NAMALWA (cell line): ENCODE results near the gene ILKAP.
"Not testable (repeated sequence)": the region's sequence is repeated elsewhere in the genome, so short reads cannot be mapped to it uniquely, and the experiment has no call there.

Source experiments
- DNase-seq: peaks from one replicate; pipeline ENCODE4 v3.0.0-alpha.2; 2015; ENCODE audit warnings: low spot score

The ILKAP gene

DNA sequence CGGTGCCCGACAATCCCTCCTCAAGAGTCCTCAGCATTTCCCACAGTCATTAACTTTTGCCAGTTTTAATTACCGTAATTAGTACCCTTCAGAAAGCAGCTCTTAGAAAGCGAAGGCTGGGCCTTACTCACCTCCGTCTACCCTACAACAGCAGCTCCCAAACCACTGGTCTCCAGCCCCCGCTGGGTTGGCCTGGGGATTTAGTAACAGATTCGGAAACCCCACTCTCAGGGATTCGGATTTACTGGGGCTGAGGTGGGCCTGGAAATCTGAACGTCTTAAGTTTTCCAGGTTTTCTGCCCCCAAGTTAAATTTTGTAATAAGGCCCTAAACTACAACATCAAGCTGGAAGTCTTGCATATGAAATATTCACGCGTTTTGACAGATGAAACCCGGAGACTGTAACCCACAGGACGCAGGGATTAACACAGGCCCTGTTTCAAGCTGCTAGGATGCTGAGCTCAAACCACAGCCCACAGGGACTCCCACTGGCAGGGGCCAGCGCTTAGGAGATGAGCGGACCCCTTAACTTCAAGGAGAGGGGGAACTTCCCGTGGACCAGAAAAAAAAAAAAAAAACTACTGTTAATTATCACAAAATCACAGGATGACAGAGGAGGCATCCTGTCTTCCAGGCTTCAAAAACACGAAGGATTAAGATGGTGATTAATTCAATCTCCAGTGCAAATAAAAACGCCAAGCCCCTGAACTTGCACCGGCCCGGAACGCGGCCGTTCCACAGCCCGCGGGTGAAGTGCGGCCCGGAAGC, 985 bp downstream of the ILKAP start:
- DNase-seq, result peak; percentile 15

DNA sequence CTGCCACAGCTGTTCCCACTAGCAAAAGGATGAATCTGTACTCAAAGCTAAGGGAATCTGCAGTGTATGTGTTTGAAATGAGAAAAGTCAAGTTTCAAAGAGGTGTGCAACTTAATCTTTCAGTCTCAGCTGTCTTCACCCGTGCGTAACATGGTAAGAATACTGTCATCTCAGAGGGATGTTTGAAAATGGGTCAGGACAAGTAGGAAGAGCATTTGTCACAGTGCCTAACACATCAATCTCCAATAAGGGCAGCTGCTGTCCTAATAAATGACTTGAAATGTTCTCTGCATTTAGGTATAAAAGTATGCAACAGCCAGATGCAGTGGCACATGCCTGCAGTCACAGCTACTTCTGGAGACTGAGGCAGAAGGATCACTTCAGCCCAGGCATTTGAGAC, 13.1 kb downstream of the ILKAP start:
- no peak for DNase-seq

DNA sequence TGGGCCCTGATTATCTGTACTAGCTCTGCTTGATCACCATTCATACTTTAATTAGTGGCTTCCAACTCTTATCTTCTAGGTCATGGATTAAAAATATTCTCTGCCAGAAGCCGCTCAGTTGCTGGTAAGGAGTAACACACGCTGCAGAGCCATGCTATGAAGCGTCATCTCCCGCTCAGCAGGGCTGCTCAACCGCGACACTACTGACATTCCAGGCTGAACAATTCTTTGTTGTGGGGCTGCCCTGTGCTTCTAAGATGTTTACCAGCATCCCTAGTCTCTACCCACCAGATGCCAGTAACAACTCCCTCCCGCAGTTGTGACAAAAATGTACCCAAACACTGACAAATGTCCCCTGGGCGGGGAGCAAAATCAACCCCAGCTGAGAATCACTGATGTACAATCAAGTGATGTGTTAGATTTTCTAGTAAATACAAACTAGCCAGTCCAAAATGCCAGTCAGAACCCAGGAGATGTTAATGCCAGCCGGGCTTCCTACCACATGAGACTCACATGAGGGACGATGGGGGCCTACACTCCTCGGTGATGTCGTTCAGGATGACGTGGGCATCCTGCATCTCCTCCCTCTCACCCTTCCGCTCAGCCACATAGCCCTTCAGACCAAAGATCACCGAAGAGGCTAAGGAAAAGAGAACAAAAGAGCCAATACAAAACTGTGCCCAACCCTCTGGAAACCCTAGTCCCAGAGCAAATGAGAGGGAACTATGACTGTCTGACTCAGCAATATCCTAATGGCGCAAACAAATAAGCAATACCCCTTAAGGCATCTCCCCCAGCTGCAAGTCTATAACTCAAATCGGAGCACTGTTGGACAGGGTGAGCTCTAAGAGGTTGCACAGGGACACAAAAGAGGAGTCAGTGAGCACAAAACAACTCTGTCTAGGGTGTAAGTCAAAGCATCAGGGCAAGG, 15.6 kb downstream of the ILKAP start:
- DNase-seq, result no peak

DNA sequence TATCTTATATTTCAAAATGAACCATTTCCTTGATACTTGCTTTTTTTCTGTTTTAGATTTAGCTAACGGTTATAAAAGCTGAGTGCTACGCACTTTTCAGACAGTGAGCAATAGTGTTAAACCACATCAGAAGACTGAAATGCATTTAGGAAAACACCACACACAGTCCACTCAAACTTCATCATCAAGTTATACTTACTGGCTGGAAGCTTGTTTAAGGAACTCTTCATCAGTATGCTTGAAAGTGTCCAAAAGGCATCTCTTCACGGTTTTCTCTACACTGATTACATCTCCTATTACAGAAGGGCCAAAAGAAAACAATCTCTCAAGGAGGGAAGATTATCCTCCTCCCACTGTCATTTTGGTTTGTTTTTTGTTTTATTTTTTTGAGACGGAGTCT, 19.7 kb downstream of the ILKAP start:
- DNase-seq, result no peak

DNA sequence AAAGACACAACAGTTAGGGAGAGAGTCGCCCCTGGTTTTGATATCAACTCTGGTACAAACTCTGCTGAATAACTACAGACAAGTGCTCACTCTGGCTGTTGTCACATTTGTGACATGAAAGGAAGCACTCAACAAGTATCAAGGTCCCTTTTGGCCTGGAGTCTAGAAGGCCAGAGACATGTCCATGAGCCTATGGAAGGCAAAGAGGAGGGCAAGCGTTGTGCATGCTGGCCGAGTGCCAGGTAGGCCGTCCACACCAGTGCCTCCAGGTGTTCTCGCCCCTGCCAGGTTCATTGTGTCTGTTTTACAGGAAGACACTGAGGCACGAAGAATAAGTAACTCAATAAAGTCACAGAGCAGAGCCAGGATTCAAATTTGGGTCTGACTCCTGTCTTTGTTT, 21.1 kb downstream of the ILKAP start:
- no peak for DNase-seq

DNA sequence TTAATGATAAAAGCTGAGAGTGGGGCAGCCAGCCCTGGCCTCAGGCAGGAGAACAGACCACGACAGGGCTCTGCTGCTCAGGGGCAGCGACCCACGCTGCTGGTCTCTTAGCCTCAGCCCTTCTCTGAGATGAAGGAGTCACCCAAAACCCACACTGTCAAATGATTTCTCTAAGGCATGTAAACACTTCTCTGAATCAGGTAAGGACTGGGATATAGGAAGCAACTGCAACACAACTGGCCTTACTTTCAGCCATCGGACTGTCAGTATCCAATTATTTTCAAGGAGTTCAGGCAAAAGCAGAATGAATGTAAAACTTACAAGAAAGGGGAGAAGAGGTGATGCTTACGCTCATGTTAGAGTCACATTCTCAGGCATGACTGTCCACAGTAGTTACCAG, 22.9 kb downstream of the ILKAP start:
- DNase-seq, result no peak

DNA sequence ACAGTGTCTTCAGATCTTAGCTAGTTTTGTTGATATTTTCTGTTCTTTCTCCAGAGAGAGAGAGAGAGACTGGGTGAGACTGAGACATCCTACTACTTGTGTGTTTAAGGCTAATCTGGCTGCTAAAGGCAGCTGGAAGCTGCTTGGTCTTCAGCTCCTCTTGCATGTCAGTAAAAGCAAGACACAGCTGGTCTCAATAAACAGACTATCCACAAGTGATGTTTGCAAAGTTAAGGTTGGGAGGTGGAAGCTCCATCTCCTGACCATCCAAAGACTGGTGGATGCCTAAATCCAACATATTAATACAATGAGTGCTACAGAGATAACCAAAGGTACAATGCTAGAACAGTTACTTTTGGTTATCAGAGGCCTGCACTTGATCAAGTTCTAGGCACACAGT, 26.9 kb downstream of the ILKAP start:
- no peak for DNase-seq

DNA sequence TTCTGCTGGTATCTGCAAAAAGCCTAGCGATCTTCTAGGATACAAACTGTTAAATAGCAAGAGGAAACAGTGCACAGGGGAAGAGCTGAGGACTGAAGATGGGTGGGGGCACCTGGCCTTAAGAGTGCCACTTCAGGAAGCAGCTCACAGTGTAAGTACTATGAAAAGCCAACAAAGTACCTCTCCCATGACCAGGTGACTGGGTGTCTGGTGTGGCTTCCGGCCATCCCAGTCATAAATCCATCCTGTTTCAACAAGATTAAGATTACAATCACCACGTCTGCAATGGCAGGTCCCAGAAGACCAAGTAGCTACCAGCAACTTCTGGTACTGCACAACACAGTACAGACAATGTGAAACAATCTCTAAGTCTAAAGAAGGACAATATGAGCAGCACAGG, 28.8 kb downstream of the ILKAP start:
- no peak for DNase-seq

DNA sequence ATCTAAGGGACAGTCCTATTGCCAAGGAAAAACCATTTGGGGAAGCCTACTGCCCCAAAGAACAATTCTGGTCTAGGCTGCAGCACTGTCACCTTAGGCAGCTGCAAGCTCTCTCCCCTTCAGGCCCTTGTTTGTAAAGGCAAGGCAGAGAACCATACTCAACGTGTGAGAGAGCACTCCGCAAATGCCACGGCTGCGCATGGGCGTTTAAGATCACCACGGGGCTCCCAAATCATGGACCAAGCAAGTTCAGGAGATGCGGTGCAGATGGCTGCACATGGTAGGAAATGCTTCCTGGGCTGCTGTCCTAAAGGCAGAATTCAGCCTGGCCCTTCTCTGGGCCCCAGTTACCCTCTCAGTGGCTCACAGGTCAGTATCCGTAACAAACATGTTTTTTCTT, 29.2 kb downstream of the ILKAP start:
- no peak for DNase-seq

DNA sequence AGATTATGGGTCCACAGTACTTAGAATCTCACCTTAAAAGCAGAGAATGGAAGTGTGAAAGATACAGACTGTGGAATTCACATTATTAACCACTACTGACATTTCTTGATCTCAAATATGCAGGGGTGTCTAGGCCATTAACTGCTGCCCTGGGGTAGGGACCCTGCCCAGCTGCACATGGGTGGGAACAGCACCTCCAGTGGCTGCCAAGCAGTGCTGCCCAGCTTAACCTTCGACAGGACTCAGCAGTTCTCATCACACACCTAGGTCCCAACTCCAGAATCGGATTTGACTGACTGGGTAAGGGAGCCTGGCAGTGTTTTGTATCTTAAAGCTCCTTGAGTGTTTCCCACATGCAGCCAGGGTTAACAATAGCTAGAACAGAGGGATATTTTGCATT, 29.8 kb downstream of the ILKAP start:
- no peak for DNase-seq

DNA sequence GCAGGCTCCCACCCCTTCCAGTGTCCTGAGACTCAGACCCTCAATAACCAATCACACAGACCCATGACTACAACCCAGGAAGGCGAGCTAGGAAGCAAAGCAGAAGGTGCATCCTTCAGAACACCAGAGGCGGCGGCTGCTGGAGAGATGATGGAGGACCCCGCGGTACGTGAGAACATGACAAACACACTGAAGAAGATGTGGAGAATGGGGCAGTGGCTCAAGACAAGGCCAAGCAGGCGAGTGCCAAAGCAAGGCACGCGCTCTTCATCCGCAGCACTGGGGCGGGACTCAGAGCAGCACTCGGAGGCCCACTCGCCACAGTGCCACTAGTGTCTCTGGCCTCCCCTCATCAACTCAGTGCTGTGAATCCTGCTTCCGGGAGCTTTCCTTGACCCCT, 31.1 kb downstream of the ILKAP start:
- DNase-seq, result no peak

DNA sequence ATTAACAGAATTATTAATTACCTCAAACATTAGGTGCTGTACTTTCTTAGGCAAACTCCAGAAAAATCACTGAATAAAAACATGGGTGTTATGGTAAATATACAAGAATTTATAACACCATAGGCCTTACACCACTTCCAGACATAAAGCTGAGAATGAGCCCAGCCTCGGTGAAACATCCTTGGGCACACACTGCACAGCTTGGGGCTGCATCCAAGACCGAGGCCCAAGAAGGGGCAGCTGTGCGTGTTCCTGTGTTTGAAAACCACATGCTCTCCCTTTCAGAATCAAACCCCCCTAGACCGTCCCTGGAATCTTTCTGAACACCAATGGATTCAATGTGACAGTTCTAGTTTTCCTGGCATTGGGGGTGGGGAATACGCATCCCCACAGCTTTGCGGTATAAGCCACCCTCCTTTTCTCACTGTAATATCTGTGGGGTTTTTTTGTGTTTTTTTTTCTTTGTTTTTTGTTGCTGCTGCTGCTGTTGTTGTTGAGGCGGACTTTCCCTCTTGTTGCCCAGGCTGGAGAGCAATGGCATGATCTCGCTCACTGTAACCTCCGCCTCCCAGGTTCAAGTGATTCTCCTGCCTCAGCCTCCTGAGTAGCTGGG, 31.8 kb downstream of the ILKAP start:
- no peak for DNase-seq

DNA sequence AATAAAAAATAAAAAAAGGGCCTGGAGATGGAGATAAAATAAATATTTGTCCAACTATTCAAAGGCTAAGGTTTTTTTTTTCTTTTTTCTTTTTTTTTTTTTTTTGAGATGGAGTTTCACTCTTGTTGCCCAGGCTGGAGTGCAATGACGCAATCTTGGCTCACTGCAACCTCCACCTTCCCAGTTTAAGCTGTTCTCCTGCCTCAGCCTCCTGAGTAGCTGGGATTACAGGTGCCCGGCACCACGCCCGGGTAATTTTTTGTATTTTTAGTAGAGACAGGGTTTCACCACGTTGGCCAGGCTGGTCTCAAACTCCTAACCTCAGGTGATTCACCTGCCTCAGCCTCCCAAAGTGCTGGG, 32.4 kb downstream of the ILKAP start:
- not testable (repeated sequence) for DNase-seq

DNA sequence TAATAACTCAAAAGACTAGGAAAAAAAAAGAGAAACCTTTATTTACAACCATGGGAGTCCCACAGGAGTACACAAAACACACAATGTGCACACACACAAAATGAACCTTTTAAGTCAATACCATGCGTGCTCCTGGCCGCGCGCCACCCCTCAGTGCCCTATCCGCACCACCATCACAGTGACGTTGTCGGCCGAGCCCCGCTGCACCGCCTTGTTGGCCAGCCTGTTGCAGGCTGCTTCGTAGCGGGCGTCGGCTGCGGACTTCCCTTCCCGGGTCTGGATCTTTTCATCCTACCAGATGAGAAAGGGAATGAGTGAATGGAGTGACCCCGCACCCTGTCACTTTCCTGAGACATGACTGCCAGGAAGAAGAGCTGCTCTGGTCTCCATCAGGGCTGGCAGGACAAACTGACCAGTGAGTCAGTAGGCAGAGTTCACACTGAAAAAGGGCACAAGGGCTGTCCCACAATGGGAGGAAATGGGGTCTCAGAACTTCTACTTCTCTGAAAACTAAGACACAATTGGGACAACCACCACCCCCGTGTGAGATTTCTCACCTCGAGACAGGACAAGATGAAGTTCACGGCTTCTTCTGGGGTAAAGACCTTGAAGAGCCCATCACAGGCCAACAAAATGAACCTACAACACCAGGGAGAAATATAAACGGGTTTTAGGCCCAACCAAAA, 33.0 kb downstream of the ILKAP start:
- no peak for DNase-seq

DNA sequence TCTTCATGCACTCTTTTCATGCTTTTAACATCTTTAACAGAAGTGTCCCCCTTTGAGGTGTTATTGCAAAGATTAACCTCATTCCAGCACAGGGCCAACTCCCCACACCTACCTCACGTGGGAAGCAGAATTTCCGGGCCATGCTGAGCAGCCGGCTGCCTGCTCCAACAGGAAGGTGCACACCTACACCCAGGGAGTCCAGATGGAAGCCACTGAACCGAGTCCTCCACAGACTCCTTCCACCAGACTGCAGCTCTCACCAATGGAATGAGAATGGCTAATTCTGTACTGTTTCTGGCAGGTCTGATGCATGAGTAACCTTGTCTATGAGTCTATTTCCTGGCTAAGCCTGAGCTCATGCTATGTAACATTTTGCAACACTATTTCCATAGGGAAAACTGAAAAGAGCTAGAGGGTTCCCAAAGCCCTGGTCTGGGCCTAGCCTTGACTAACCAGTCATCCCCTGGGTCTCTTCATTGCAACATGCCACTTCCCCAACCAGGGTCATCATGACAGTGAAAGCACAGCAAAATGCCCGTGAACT, 33.7 kb downstream of the ILKAP start:
- DNase-seq, result no peak

DNA sequence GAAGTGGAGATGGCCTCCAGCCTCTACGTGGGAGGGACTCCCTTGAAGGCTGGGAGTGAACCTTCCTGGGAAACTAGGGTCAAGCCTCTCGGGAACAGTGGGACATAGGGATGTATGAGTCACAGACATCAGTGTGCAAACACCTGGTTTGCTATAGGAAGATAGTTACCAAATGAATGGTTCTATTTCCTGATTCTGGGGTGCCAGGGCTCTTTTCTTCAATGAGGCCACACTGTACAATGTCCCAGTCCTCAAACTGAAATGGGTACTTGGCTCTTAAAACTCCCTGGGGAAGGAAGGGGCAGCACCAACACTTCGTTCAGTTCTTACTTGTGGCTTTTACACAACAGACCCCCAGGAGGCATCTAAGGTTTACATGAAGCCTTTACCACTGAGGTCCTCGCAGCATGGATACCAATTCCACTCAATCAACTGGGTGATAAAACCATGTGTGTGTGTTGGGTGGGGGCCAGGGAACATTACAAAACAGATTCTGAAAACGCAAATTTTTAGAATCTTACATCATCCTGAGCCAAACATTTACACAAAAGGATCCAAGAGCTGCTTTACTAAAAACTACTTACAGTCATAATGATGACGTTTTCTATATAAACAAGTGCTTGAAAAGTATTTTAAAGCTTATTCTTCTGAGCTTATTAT, 34.3 kb downstream of the ILKAP start:
- no peak for DNase-seq

DNA sequence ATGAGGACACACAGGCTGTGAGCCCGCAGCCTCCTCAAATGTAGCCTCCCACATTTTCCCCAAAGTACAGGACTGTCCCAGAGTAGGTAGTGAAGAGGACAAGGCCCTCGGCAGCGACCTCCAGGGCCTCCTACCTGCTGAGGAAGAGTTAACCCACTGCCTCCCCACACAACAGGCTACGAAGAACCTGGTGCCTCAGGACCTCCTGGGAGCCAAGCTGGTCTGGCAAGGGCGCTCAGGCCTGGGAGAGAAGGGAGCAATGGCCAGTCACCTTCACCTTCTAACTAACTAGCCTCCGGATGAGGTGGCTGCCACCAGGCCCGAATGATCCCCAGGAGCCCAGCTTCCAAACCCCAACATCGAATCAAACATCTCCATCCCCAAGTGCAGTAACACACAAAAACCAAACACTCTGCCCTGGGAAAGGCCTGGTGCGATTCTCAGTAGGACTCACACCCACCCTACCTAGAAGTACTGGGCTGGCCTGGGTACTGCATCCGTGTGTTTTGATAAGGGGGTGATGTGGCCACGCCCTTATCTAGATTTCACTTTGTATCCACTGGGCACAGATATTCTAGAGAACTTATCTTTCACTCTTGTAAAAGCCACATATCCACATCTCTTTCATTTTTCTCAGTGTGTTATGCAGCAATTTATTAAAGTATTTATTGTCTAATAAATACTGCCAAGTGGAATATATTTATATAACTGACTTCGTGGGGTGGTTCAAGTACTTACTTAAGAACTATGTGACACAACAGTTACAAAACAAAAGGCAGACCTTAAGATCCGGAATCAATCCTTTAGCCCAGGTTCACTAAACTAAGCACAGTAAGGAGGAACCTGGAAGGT, 35.1 kb downstream of the ILKAP start:
- DNase-seq, result no peak

DNA sequence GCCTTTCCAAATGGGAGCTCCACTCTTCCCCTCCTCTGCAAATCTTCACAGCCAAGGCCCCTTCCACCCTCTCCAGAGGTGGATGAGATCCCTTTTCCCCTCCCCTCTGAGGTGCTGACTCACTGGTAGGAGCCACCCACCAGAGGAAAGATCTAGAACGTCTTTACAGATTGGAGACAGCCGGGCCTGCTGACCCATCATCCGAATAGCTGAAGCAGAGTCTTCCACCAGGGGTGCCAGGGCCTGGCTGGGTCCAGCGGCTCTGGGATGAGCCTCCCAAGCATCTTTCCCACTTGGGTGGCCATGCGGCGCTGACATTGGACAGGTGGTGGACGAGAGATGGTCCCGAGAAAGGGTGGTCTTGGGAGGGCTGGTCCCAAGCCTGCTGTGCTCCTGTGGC, 35.7 kb downstream of the ILKAP start:
- DNase-seq, result no peak

DNA sequence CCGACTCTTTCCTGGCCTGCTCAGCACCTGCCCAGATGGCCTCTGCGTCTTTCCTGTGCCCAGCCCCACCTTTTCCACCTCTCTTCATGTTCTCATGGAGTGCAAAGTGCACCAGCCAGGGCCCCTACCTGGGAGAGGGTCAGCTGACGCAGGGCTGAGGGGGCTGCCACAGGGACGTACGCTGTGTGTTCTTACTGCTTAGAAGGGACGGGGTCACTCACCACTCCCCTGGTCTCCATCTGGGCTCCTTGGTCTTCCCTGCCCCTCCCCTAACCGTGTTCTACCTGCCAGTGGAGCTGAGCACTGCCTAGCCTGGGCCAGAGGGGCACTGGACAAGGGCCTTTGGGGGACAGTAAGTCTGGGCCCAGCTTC, 36.2 kb downstream of the ILKAP start:
- DNase-seq, result no peak
